Fibroblast of skin of left biceps (primary cell): ENCODE measurements around the gene PDLIM5.
"Not testable (repeated sequence)": the region's sequence is repeated elsewhere in the genome, so short reads cannot be mapped to it uniquely, and the experiment has no call there.

ENCODE experiments used
- DNase-seq, 2 experiments: peaks; one replicate each; pipeline ENCODE4 v3.0.0-alpha.2; 2013; ENCODE audit warnings: low read depth in 2 of 2

PDLIM5 gene

GRCh38 chr4:94495408-94495807, 43.7 kb downstream of the PDLIM5 start:
- no peak for DNase-seq

DNA sequence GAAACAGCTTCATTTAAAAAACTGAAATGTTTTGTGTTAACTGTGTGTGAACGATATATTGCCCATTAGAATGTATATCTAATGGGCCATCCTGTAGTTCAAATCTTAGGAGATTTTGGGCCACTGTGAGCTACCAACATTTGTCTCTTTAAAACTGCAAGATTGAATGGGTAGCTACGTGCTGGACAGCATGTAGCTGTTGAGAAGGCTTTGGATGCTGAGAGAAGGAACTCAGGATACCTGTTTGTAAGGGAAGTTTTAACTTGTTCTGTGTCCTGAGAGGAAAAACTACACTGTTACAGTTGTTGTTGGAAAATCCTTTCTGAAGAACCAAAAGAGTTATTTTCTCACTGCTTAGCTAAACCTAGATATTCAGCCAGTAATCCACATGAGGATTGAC, 45.9 kb downstream of the PDLIM5 start:
- no peak for DNase-seq

DNA sequence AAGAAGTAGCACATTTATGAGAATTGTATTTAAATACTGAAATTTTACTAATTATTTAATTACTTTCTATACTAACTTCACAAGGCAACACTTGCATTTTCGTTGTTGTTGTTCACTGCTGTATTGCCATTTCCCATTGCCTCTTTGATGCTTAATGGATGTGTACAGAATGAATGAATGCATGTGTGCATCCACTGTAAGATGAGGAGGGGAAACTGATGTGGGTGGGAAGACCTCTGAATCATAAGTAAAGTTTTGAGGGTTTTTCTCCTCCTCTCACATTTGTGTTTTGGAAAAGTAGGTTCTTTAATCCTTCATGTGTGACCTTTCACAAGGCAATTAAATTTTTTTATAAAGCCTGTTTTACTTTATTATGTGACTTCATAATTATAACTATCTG, 46.8 kb downstream of the PDLIM5 start:
- DNase-seq = no peak

- DNase-seq = no peak
Observed at GRCh38 chr4:94500685-94501084, 48.9 kb downstream of the PDLIM5 start.

DNA sequence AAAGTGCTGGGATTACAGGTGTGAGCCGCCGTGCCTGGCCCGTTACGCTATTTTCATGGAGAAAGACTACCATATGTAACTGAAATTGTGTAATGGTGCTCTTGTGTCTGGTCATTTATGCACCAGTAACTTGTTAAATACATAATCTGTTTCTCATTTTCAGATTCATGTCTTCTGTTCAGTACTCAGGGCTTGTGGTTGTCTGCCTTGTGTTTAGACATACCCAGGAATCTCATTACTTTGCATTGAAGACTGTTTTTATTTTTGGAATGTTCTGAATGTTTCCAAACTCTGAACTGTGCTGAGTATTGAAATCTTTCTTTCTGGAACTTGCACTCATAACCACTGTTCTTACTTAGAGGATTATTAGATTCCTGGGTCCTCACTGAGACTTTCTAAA, 52.8 kb downstream of the PDLIM5 start:
- DNase-seq = peak; percentile 75 to 77

DNA sequence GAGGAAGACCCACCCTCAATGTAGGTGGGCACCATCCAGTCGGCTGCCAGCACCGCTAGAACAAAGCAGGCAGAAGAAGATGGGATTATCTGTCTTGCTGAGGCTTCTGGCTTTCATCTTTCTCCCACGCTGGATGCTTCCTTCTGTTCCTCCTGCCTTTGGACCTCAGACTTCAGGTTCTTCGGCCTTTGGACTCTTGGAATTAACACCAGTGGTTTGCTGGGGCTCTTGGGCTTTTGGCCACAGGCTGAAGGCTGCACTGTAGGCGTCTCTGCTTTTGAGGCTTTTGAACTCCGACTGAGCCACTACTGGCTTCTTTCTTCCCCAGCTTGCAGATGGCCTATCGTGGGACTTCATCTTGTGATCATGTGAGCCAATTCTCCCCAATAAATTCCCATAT, 55.1 kb downstream of the PDLIM5 start:
- no peak for DNase-seq

DNA sequence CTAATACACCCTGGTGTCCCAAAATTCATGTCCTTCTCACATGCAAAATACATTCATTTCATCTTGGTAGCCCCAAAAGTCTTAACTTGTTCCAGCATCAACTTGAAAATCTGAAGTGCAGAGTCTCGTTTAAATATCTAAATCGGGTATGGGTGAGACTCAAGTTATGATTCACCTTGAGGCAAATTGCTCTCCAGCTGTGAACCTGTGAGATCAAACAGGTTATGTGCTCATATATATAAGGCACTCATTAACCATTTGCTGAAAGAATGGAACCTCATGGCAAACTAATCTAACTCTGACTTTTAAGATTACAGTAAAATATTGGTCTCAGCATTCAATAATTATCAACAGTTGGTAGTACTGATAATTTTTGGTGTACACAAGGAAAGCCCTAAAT, 55.5 kb downstream of the PDLIM5 start:
- DNase-seq = no peak

GRCh38 chr4:94507708-94508107, 56.0 kb downstream of the PDLIM5 start:
- peak in 1 of 2 experiments; percentile 46 for DNase-seq

DNA sequence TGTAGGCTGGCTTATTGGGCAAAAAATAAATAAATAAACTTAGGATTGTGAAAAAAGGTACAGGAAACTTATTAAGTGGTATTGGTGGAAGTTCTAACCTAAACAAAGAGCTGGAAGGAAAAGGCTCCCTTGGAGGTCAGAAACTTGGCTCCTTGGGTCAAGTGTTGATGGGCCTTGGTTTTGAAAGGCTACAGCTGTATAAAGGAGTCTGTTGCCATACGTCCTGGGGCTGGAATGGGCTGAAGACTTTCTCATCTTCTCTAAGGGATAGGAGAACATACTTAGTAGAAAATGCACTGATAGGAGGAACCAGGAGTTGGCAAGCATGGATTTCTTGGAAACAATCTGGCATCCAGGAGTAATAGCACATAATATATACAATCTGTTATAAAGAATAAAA, 56.6 kb downstream of the PDLIM5 start:
- no peak for DNase-seq

DNA sequence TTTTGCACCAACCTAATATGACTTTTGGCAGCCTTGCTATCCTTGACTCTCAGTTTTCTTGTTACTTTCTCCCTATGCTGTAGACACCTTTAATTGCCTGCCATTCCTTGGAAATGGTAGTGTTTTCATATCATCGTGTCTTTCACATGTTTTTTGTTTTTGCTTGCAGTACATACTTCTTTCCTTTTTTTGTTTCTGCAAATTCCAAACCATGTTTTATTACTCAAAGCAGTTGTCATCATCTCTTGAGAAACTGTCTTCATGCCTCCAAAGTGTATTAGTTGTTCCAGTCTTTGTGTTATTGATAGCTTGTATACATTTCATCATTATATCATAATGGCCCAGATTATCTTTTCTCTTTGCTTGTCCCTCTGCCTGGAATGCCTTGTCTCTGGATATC, 57.1 kb downstream of the PDLIM5 start:
- peak in 1 of 2 experiments; percentile 56 for DNase-seq

DNA sequence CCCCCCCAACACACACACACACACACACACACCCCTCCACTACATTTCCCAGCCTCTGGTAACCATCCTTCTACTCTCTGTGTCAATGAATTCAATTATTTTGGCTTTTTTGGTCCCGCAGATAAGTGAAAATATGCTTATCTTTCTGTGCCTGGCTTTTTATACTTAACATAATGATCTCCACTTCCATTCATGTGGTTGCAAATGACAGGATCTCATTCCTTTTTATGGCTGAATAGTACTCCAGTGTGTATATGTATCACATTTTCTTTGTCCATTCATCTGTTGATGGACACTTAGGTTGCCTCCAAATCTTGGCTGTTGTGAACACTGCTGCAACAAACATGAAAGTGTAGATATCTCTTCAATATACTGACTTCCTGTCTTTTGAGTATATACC, 59.8 kb downstream of the PDLIM5 start:
- no peak for DNase-seq

DNA sequence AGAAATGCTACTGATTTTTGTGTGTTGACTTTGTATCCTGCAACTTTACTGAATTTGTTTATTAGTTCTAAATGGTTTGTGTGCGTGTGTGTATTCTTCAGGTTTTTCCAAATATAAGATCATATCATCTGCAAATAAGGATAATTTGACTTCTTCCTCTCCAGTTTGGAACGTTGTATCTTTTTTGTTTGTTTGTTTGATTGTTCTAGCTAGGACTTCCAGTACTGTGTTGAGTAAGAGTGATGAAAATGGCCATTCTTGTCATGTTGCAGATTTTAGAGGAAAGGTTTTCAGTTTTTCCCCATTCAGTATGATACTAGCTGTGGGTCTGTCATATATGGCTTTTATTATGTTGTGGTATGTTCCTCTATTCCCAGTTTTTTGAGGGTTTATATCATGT, 61.8 kb downstream of the PDLIM5 start:
- not testable (repeated sequence) for DNase-seq

GRCh38 chr4:94515365-94515764, 63.6 kb downstream of the PDLIM5 start:
- DNase-seq = no peak

- DNase-seq = peak in 1 of 2 experiments; percentile 63
Observed at GRCh38 chr4:94516067-94516466, 64.3 kb downstream of the PDLIM5 start.

GRCh38 chr4:94516999-94517398, 65.3 kb downstream of the PDLIM5 start:
- no peak for DNase-seq

- no peak for DNase-seq
Observed at GRCh38 chr4:94517492-94517891, 65.8 kb downstream of the PDLIM5 start.

GRCh38 chr4:94519019-94519418, 67.3 kb downstream of the PDLIM5 start:
- DNase-seq = no peak

DNA sequence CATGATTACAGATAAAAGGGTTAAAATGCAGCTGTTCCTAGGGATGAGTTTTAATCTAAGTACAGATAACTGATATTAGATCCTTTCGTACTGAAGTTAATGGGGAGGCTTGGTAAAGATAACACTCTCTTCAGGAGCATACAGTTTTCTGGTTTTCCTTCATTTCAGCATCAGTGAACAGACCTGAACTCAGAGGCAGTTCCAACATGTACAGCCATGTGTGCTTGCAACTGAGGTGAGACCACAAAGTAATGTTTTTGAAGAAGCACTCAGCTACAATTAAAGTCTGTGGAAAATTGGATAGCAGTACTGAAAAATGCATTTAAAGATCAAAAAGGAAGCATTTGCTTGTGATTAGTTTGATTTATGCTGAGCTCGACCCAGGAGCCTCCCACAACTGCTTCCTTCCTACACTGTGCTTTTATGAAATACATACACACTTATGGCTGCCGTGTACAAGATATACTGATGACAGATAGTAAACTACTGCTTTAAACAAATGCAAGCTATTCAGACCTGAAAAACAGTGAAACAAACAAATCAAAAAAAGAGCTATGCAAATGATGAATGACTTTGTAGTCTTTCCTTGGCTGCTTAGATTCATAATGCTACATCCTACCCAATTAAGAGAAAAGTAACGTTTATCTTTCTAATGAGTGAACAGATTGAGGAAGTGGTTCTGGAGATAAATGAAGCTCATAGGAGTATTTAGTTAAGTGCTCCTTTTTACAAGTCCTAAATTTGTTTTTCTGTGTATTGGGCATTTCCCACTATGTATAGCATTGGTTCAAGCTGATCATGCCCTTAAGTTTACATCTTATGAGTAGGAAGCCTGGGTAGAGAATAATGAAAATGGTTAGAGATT, 68.4 kb downstream of the PDLIM5 start:
- DNase-seq = no peak

DNA sequence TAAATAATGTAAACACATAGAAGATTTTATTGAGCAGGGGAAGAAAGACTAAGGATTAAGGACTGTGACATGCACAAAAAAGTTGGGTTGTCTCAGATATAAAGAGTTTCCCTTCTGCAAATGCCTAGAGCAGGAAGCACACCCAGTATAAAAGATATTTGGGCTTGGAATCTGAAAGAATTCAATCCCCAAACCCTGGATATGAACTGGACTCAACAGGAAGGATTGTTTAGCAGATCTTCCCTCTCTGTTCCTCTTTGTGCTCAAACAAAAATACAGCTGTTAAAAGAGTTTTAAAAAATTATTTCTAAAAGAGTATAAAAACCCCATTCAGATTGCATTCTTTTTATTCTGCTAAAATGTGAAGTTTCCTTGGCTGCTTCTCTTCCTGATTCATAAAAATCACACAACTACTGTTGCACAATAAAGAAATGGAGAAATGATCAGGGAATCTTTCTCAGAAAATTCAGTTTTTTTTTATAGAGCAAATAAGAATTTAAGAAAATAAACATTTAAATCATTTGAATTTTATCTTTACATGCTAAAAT, 71.4 kb downstream of the PDLIM5 start:
- DNase-seq = no peak

- no peak for DNase-seq
Observed at GRCh38 chr4:94523617-94524016, 71.9 kb downstream of the PDLIM5 start.

GRCh38 chr4:94525993-94526728, 74.4 kb downstream of the PDLIM5 start:
- peak; percentile 53 to 64 for DNase-seq

GRCh38 chr4:94527556-94528233, 76.0 kb downstream of the PDLIM5 start:
- DNase-seq = no peak
